DMS53 treated with DMSO at 0.1 percent for 48 hours (cell line): ENCODE measurements around the gene TMEM132D.

Source experiments
- DNase-seq: peaks from one replicate; lab custom pipeline; 2025; ENCODE audit not compliant: unreplicated experiment; lab: John Stamatoyannopoulos, UW

TMEM132D gene

DNA sequence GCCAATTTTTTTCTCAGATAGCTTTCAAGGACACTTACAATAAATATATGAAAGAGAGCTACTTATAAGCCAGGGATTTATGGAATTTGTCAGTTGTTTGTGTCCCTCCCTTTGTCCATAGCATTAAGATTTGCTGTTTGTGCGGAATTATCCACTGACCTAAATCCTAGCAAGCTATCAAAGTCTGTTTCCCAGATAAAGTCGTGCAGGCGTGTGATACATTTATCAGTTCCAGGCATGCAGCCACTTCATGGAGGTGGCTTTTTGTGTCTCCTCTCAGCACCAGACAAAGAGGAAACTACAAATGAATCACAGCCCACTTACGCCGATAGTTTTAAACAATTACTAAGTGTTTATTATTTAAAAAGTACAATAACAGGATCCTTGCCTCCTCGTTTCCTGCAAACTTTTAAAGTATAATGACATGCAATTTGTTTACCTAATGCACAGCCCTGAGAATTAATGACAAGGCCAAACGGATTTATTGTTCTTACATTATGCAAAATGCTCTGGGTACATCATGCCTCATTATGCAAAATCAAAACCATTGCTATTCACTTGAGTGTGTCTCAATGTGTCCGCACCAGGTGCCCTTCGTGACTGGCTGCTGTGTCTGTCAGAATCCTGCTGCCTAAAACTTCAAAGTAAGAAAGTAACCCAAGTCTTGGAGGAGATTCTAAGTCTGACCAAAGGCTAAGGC lies 627.3 kb downstream of the TMEM132D start:
- no peak for DNase-seq

DNA sequence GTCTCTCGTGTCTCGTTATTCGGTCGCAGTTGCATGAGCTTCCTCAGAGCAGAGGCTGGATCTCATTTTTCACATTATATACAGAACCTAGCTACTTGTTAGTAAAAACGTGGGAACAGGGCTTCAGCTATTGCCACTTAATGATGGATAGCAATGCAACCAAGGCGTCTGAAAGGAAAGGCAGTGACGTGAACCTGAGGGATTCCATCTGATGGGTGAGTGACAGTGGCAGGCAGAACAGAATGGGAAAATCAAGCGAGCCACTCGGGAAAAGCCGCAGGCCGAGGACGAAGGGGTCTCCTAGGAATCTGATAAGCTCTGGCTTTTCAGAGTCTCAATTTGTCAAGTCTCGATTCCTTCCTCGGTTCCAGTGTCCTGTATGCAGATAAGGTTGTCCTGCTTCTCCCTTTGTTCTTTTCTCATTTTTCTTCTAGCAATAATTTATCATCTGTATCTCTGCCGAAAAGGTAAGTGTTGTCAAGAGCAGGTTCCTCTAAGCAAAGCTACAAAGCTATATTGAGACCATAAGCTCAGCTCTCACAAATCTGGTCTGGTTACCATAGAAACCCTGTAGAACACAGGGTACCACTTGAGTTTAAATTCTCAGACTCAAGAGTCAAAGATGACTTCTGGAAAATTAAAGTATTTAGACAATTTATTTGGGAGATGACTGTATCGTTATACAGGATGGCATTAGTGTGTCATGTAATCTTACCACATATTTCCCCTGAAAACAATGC lies 633.9 kb downstream of the TMEM132D start:
- no peak for DNase-seq

DNA sequence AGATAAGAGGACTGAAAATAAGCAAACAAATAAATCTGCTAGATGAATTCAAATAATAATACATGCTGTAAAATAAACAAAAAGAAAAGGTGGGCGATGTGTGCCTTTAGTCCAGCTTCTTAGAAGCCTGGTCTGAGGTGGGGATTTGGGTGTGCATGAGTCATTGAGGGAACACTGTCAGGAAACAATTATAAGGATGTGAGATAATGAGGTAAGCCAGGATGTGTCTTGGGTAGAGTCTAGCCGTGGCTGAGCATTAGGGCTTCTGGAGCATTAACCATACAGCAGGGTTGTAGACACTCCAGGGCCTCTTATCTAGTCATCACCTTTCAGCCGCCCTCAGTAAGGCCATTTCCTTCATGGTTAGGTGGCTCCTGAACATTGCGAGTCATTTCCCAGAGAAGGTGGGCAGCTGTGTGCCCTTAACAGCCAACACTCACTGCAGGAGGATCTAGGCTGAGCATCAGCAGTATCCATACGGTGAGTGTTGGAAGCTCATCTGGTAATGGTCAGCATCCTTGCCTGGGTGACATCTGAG lies 645.0 kb downstream of the TMEM132D start:
- DNase-seq = no peak

DNA sequence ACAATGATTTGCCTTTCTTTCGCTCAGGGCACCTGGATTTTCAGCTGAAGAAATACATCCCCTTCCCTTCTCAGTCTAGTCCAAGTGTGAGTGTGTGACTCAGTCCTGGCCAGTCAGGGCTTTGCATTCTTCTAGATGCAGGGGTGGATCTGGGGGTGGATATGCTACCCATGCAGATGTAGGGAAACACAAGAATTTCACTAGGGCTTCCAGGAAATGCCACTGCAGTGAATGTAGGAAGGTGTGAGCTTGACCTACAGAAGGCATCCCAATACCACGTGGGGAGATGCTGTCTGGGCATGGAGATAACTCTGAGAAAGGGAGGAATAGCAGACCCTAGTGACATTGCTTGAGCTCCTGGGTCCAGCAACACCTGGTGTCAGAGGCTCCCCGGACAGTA lies 646.3 kb downstream of the TMEM132D start:
- no peak for DNase-seq

DNA sequence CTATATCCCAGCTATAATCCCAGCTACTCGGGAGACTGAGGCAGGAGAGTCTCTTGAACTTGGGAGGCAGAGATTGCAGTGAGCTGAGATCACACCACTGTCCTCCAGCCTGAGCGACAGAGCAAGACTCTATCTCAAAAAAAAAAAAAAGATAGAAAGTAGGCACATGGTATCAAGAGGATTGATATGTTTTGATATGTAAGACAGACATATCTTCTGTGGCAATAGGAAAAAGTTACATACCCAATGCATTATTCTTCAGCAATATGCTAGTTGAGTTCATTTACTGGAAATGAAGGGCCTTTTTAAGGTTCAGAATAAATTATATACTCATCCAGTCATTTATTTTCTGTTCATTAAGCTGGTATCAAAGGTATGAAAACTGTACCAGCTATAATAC lies 657.2 kb downstream of the TMEM132D start:
- no peak for DNase-seq

DNA sequence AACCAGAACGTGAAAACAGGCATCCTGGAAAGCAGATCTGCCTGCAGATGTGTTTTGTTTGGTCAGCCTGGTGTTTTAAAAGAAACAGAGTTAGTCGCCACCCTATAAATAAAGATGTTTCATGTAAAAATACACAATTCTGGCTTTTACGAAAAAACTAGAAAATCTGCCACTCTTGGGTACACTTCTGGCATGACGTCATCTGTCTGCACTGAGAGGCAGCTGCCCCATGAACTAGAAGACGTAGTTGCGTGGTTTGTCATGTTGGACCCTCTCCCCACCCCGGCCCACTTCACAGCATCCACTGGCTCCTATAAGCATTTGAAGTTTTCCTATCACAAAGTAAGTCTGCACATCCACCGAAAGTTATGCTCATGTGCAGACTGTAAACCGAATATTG lies 658.1 kb downstream of the TMEM132D start:
- DNase-seq = no peak

DNA sequence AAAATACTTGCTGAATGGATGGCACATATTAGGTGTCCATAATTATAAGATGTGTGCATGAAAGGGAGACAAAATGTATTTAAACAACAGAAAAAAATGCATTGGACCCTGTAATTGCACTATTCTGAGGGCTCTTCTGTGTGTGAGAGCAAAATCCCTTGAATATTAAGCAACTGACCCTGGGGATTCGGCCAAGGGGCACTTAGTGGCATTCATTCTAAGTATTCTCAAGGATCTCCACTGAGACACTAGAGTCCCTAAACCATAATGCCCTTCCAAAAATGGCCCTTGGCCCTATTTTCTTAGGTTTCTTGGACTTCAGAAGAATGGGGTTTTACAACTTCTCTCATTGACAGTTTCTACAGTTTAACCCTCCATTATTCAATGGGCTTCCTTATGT lies 662.0 kb downstream of the TMEM132D start:
- no peak for DNase-seq

DNA sequence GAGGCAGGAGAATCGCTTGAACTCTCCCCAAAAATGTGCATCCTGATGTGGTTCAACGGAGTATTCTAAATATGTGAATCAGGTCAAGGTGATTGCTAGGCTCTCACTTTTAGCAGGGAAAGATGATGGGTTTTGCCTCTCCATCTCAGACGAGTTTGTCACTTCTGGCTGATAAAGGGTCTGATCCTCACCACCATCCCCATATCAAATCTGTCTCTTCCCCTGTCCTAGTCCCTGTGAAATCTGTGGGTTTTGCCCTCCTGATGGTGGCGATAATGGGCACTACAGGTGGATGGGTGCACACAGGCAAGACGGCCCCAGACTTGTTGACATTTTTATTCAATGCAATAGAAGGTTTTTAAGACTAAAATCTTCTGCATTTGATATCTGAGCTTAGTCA lies 665.9 kb downstream of the TMEM132D start:
- DNase-seq = no peak

DNA sequence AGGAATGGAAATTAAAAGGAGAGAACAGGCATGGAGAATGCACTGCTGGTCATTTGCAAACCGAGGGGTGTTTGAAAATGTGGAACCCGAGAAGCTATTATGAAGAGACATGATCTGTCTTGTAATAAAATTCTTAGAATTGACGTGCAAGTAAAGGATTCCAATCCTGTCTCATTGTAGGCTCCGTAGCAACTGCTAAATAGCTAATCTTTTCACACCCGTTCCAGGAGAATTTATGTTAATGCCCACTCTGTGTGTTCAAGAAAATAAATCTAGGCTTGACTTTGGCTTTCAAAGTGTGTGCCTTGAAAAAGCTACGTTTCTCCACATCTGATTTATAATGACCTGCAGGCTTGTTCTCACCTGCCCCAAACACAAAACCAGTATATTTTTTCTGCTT lies 669.6 kb downstream of the TMEM132D start:
- no peak for DNase-seq

DNA sequence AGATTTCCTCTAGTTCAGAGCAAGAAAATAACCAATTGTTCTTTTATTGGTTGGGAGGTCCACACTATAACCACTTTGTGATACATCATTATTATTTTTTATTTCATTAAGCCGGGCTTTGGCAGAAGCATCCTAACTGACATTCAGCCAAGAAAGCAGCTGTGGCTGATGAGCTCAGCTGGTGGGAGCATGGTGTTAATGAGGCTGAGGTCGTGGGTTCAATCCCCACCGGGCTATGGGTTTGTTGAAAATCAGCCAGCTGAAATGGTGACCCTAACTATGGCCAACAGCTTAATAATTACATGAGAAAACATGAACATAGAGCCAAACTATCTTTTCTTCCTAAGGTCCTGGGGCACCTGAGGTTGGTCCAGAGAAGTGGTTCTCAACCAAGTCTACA lies 672.3 kb downstream of the TMEM132D start:
- no peak for DNase-seq

DNA sequence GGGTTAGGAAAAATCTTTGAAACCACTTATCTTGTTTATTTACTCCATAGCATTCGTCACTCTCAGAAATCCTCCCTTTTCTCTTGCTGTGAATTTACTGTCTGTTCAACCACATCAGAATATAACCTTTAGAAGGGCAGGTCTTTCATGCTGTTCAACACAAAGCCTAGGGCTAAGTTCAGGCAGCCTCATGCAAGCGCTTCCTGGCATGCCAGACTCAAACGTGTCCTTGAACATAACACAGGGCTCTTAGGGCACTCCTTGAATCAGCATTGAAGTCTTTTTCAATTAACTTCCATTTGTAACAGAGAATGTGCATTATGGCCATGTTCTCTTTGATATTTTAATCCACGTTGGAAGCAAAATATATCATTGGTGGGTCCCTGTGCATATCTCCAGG lies 672.8 kb downstream of the TMEM132D start:
- no peak for DNase-seq

DNA sequence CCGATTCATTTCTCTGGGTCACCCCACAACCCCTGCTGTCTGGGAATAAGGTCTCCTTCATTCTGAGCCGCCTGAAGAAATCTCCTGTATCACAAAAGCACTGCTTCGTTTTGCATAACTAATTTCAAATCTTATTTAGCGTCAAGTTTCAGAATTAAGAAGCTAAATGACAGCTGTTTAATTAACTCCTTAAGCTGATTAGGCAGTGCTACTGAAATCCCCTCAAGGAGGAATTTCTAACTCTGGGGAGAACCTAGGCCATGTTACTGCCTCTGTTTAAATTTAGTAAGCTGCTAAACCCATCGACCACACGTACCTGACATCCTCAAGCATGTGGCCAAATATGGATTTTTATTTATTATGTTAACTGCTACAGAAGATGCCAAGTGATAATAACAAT lies 677.0 kb downstream of the TMEM132D start:
- DNase-seq = no peak

DNA sequence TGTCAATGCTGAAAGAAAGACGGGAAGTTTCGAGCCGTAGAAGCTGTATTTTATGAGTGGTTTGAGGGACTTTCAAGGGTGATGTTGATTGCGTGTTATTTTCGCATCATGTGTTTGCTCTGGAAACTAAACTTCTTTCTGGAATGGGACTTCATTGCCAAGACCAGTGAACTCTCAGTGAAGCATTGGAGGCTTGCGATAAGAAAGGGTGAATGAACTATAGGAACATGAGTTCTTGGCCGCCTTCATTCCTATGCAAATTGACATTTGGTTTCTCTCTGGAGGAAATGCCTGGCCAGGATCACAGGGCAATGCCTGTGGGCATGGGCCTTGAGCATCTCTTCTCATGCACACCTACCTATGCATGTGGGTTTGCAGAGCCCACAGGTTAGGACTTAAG lies 677.8 kb downstream of the TMEM132D start:
- no peak for DNase-seq

DNA sequence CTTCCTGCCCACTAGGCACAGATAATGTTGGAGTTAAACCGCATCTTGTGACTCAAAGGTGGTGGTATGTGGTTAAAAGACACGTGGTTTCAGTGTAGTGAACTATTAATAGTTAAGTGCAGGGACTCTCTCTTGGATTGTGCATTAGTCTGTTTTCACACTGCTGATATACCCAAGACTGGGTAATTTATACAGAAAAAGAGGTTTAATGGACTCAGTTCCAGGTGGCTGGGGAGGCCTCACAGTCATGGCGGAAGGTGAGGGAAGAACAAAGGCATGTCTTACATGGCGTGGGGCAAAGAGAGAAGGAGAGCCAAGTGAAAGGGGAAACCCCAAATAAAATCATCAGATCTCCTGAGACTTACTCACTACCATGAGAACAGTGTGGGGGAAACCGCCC lies 688.3 kb downstream of the TMEM132D start:
- no peak for DNase-seq

DNA sequence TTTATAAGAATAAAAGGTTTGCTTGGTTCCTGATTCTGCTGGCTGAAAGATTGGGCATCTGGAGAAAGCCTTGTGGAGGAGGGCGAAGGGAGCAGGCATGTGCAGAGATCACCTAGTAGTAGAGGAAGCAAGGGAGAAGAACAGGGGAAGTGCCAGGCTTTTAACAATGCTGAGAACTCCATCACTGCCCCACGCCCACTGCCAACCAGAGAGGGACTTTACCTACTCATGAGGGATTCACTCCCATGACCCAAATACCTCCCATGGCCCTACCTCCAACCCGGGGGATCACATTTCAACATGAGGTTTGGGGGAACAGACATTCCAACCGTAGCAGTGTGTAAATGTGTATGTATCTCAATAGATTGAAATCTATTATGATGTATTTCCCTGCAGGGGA lies 690.3 kb downstream of the TMEM132D start:
- DNase-seq = no peak

DNA sequence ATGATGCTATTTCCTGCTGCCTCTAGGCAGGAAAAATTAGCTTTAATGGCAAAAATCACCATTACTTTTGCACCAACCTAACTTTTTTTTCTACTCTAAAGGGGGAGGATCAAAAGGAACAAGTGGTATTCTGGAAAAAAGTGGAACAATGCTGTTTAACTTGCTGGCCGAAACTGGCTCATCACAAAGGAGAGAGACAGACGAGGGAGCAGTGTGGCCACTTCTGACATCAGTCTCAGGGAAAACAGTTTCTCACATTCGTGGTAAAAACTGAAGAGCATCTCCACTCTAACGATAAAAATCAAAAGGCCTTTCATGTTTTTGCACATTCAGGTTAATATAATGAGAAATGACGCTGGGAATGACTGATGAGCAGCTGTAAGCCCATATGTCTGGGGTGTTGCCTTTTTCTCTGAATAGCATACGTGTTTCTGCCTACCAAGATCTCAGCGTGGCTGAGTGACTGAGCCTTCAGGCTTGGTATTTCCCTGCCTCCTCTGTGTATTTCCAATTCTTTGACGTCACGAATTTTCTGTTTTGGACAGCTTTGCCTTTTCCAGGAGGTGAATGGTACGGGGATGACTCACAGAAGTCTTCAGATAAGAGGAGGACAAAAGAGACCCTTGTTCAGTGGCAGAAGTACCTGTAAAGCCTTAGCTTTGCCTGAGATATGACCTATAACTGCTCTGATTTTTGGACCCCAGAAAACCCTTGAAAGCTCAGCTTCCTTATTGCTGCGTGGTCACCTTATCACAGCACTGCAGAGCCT lies 691.8 kb downstream of the TMEM132D start:
- no peak for DNase-seq

DNA sequence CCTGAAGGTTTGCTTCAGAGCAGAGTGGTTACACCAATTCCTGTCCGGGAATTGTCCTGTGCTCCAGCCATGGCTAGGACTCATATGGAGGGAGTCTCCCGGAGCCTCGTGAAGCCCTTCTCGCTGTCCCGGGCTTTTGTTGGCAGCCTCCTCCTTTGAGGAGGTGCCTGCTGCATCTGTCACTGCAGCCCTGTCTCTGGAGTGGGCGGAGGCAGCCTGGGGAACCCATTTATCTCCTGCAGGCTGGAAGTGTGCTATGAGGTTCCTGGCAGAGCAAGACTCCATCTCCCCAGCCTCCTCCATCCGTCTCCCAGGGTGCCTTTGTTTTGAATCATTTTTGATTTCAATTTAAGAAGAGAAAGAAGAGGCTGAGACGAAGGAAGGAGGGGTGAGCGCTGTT lies 695.3 kb downstream of the TMEM132D start:
- DNase-seq = no peak

DNA sequence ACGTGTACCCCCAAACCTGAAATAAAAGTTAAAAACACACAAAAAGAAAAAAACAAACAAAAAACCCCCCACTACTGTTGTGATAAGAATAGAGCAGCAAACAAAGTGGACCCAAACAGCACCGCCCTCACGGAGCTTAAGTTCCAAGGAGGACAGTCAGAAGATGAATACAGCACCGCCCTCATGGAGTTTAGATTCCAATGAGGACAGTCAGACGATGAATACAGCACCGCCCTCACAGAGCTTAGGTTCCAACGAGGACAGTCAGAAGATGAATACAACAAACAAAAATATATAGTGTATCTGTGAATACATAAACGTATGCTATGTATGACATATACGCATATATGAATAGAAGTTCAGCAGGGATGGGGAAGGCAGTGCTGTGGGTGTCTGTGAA lies 696.7 kb downstream of the TMEM132D start:
- DNase-seq = no peak

DNA sequence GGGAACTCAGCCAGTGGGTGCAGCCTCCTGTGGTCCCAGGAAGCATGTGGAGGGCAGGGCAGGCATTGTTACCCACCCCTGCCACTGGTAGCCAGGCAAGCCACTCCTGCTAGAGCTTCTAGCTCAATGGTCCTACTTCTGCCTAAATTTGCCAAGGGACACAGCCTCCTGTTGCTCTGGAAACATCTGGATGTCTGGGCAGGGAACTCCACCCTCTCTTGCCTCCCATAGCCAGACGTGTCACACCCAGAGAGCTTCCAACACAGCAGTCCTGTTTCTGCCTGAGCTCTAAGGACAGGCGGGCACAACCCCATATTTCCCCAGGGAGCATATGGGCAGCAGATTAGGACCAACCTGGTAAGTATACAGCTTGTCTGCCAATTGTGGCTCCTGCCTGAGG lies 700.4 kb downstream of the TMEM132D start:
- DNase-seq = no peak

DNA sequence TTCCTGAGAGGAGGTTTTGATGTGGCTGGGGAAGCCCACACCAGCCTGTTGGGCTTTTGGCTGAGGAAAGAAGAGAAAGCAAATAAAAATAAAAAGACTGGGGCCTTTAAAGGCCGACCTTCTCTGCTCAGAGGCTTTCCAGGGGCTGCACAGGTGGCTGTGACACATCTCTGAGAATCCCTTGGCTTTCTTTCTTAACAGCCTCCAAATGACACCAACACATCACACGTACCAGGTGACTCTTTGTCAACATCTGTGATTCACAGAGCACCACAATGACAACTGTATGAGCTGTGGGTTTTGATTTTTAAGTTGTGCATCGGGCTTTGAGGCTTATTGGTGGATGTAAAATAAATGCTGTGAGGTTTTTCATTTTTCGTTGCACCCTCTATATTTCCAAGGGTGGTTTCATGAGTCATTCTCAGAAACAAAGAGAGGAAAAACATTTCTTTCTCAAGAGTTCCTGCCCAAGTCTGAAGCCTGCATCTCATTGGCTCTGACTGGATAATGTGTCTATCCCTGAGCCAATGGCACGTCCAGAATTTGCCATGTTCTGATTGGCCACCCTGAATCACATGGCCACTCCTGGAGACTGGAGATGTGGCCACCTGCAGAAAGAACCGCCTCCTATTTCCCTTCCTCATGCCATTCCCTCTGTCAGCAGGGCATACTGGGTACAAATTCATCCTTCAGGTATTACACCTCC lies 701.6 kb downstream of the TMEM132D start:
- no peak for DNase-seq

DNA sequence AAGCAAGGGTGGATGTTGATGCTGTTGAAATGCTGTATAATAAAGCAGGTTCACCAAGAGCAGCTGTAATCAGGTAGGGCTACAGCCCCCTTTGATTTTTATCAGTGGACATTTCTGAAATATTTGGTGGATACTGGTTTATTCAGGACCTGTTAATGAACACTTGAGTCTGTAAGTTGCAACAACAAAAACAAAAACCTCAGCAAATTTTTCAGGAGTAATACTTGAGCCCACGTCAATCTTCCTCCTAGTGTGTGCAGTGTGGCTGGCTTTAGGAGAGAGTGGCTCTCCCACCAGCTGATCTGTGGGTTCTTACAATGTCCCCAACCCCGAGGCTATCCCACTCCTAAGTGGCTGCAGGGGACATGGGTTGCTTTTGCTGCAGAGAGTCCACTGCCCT lies 702.8 kb downstream of the TMEM132D start:
- DNase-seq = no peak
